Brain microvascular endothelial cell (primary cell): ENCODE results near the gene GTF3C1.

Source experiments
- DNase-seq: peaks from one replicate; pipeline ENCODE4 v3.0.0-alpha.2; 2020
- H3K27ac ChIP-seq: fragments of 250-450 bp; sonication (Bioruptor Pico); 2 replicates; pipeline ENCODE4 v1.5.1; 2020; ENCODE audit warnings: mild to moderate bottlenecking, moderate library complexity
- H3K27me3 ChIP-seq: fragments of 250-450 bp; sonication (Bioruptor Pico); replicated peaks from 2 replicates; pipeline ENCODE4 v1.5.1; 2020; ENCODE audit warnings: mild to moderate bottlenecking
- H3K36me3 ChIP-seq: fragments of 250-450 bp; sonication (Bioruptor Pico); replicated peaks from 2 replicates; pipeline ENCODE4 v1.5.1; 2020; ENCODE audit warnings: mild to moderate bottlenecking
- H3K4me3 ChIP-seq: 2 replicates; pipeline ENCODE4 v1.5.1; 2011; ENCODE audit warnings: low read depth, mild to moderate bottlenecking, control low read depth, low read length, moderate library complexity
- in situ Hi-C: cut with HindIII; loops from 2 replicates; pipeline ENCODE4 v1.10.0; 2017; ENCODE audit warnings: low sequenced_read_pairs, low pct_ligation_motif_present
- TF ChIP-seq, protein P1 (sequence below): IDR thresholded peaks from 2 replicates; pipeline ENCODE4 v1.5.1; 2011; ENCODE audit warnings: low read depth, mild to moderate bottlenecking, moderate library complexity, low read length, control low read depth, inconsistent platforms; ENCODE audit errors: missing control alignments

Gene GTF3C1

GRCh38 chr16:27476240-27476639 is 73.5 kb downstream of the GTF3C1 start:
- in situ Hi-C loops, result no loop called here
- peaks cover 52% of the 10 kb centered on the region for H3K36me3 ChIP-seq
- H3K27me3 ChIP-seq, result no peaks in the 10 kb centered on the region
- H3K27ac ChIP-seq, result peak overlapping the region; percentile 82
- H3K4me3 ChIP-seq, result no peak overlapping the region
- DNase-seq, result no peak
- TF ChIP-seq, protein P1, sequence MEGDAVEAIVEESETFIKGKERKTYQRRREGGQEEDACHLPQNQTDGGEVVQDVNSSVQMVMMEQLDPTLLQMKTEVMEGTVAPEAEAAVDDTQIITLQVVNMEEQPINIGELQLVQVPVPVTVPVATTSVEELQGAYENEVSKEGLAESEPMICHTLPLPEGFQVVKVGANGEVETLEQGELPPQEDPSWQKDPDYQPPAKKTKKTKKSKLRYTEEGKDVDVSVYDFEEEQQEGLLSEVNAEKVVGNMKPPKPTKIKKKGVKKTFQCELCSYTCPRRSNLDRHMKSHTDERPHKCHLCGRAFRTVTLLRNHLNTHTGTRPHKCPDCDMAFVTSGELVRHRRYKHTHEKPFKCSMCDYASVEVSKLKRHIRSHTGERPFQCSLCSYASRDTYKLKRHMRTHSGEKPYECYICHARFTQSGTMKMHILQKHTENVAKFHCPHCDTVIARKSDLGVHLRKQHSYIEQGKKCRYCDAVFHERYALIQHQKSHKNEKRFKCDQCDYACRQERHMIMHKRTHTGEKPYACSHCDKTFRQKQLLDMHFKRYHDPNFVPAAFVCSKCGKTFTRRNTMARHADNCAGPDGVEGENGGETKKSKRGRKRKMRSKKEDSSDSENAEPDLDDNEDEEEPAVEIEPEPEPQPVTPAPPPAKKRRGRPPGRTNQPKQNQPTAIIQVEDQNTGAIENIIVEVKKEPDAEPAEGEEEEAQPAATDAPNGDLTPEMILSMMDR, result peak; percentile 17

GRCh38 chr16:27475561-27475960 is 74.2 kb downstream of the GTF3C1 start:
- TF ChIP-seq, protein P1, result no peak
- no peak overlapping the region for H3K4me3 ChIP-seq
- H3K27ac ChIP-seq, result peak overlapping the region; percentile 82
- H3K36me3 ChIP-seq, result peaks cover 52% of the 10 kb centered on the region
- peak; percentile 89 for DNase-seq
- in situ Hi-C loops, result no loop called here
- no peaks in the 10 kb centered on the region for H3K27me3 ChIP-seq

DNA sequence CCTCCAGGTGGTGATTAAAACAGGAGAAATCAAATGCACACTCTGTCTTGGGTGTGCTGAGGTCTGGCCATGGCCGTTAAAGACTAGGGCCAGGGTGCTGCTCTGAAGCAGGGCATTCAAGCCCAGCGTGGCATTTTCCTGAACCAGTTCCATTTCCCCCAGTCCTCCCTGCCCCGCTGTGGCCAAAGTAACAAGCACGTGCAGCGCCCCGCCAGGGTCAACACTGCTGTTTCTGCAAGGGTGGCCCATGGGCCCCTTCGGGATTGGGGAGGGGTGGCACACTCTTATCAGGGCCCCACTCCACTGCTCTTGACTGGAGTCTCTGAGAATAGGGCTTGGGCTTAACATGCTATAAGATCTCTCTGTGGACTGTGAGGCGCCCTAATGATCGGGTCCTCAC is 74.8 kb downstream of the GTF3C1 start:
- peak overlapping the region; percentile 82 for H3K27ac ChIP-seq
- no peak overlapping the region for H3K4me3 ChIP-seq
- DNase-seq, result no peak
- H3K36me3 ChIP-seq, result peaks cover 54% of the 10 kb centered on the region
- in situ Hi-C loops, result no loop called here
- H3K27me3 ChIP-seq, result no peaks in the 10 kb centered on the region
- TF ChIP-seq, protein P1, result no peak

DNA sequence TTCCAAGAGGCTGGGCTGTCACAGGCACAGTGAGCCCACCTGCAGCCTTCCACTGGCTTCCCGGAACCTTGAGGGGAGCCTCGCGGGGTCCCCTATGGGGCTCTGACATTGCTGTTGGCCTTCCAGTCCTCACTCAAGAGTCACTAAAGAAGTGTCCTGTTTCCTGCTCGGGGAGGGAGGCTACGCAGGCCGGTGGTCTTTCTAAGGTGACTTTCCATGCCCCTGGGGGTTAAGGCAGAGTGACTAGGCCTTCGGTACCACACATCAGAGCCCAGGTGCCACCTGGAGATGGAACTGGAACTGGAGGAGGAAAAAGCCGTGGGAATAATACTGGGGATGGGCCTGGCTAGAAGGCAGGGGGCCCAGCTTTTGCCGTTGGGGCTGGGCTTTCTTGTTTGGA is 75.7 kb downstream of the GTF3C1 start:
- Histone ChIP-seq H3K27ac (no peak overlapping the region), H3K36me3 (peaks cover 61% of the 10 kb centered on the region), H3K27me3 (no peaks in the 10 kb centered on the region), H3K4me3 (no peak overlapping the region)
- no peak for DNase-seq
- TF ChIP-seq, protein P1, result no peak
- in situ Hi-C loops, result no loop called here

DNA sequence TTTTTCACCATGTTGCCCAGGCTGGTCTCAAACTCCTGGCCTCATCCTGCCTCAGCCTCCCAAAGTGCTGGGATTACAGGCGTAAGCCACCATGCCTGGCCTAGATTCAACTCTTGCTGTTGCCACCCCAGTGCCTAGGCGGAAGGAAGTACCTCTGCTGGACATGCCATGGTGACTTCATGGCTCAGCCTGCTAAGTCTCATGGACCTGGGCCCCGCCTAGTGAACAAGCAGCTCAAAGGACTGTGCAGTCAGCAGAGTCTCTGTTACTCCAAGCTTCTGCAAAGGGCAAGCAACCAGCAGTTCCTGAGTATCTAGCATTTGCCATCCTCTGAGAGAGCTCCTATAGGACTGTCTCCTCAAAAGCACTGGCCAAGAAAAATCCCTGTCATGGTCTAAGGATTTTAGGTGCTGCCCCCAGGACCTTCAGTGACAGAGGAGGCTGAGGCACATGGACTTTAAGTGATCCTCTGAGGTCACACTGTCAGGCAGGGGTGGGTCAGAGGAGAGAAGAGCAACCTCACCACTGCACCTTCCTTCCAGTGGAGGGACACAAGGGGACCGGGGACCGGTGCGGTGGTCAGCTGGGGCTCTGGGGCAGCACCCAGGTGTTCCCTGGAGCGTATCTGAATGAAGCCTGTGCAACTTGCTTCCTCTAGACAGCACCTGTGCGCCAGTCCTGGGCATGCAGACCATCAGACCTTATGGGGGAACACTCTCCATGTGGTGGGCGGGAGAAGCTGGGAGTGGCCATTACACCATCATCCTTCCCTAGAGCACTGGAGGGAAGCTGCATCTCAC is 76.4 kb downstream of the GTF3C1 start:
- Histone ChIP-seq H3K4me3 (no peak overlapping the region), H3K36me3 (peaks cover 65% of the 10 kb centered on the region), H3K27ac (no peak overlapping the region), H3K27me3 (no peaks in the 10 kb centered on the region)
- TF ChIP-seq, protein P1, result no peak
- DNase-seq, result no peak
- in situ Hi-C loops, result no loop called here
